GM12873 (cell line): ENCODE measurements around the gene PTPRQ.

Source experiments
- CTCF ChIP-seq: IDR thresholded peaks from 2 replicates; pipeline ENCODE4 v1.5.1; 2012; ENCODE audit warnings: low read depth, mild to moderate bottlenecking, moderate library complexity, low read length, control low read depth; ENCODE audit not compliant: insufficient read depth; ENCODE audit errors: missing control alignments

Gene PTPRQ

GRCh38 chr12:80702889-80703805 is 259.1 kb downstream of the PTPRQ start:
- TF ChIP-seq CTCF: no peak

- no peak for TF ChIP-seq CTCF
Measured at GRCh38 chr12:80704420-80704819, 260.4 kb downstream of the PTPRQ start.

- no peak for TF ChIP-seq CTCF
Measured at GRCh38 chr12:80707126-80707829, 263.2 kb downstream of the PTPRQ start, which contains the start of gene MYF6. TSS of gene MYF6 (plus strand) at chr12:80707634. CDS start at chr12:80707720, 86 bp downstream.

- TF ChIP-seq CTCF: no peak
Measured at GRCh38 chr12:80707830-80708258, 263.8 kb downstream of the PTPRQ start.

- no peak for TF ChIP-seq CTCF
Measured at GRCh38 chr12:80708259-80708974, 264.4 kb downstream of the PTPRQ start.

GRCh38 chr12:80708975-80709328 is 264.9 kb downstream of the PTPRQ start:
- TF ChIP-seq CTCF: no peak
